NB4 (cell line): ENCODE measurements around the gene ADK.

Experiments
- CTCF ChIP-seq: IDR thresholded peaks from one replicate; pipeline ENCODE4 v1.5.1; 2012; ENCODE audit warnings: low read depth, low read length
- MYC ChIP-seq: IDR thresholded peaks from 2 replicates; pipeline ENCODE4 v1.6.1; 2011; ENCODE audit warnings: low read depth, low read length
- POLR2A ChIP-seq: IDR thresholded peaks from 2 replicates; pipeline ENCODE4 v1.6.1; 2011; ENCODE audit warnings: mild to moderate bottlenecking; ENCODE audit not compliant: insufficient read length; ENCODE audit errors: extremely low read depth
- TF ChIP-seq, protein P1 (sequence below): IDR thresholded peaks from 2 replicates; pipeline ENCODE4 v1.6.1; 2011; ENCODE audit warnings: low read depth, low read length

DNA sequence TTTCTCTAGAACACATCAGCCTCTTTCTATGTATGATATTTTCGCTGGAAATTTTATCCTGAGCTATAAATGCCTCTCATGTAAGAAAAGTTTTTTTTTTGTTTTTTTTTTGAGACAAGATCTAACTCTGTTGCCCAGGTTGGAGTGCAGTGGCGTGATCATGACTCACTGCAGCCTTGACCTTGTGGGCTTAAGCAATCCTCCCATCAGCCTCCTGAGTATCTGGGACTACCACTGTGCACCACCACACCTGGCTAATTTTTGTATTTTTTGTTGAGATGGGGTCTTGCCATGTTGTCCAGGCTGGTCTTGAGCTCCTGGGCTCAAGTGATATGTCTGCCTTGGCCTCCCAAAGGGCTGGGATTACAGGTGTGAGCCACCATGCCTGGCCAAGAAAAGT, 80.4 kb downstream of the ADK start:
- TF ChIP-seq CTCF (no peak), POLR2A (no peak), MYC (no peak)
- TF ChIP-seq, protein P1, sequence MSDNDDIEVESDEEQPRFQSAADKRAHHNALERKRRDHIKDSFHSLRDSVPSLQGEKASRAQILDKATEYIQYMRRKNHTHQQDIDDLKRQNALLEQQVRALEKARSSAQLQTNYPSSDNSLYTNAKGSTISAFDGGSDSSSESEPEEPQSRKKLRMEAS: no peak
